Calu3 (cell line): ENCODE measurements around the gene TMEM203. TPM values are rescaled to one million over a fixed set of nuclear protein-coding genes. Genes with fewer than 3 reads are reported as not detected.

Experiments used
- BruUV-seq: library from RNA; stranded (reverse); fragments of 400-500 nt; replicated peaks from 2 replicates; lab custom pipeline; 2021; lab: Mats Ljungman, UMichigan
- CTCF ChIA-PET: fragments of 300-600 bp; sonication (Branson Sonifier 250); formaldehyde crosslinking; loops from one replicate; lab custom pipeline; 2022; ENCODE audit warnings: antibody characterized with exemption; lab: Charles Lee
- DNase-seq: peaks from one replicate; pipeline ENCODE4 v3.0.0; 2022
- H3K27ac Mint-ChIP-seq: one replicate; pipeline ENCODE4 v1.8.0; 2022; ENCODE audit warnings: mixed read lengths; ENCODE audit not compliant: unreplicated experiment
- H3K27me3 Mint-ChIP-seq: one replicate; pipeline ENCODE4 v1.8.0; 2022; ENCODE audit warnings: mixed read lengths; ENCODE audit not compliant: unreplicated experiment
- H3K36me3 Mint-ChIP-seq: one replicate; pipeline ENCODE4 v1.8.0; 2022; ENCODE audit warnings: mild to moderate bottlenecking, moderate library complexity, mixed read lengths; ENCODE audit not compliant: insufficient read depth, unreplicated experiment
- H3K4me1 Mint-ChIP-seq: one replicate; pipeline ENCODE4 v1.8.0; 2022; ENCODE audit warnings: mild to moderate bottlenecking, low read depth, mixed read lengths; ENCODE audit not compliant: unreplicated experiment
- H3K4me3 Mint-ChIP-seq: one replicate; pipeline ENCODE4 v1.8.0; 2022; ENCODE audit warnings: mild to moderate bottlenecking, low read depth, moderate library complexity, mixed read lengths; ENCODE audit not compliant: unreplicated experiment
- H3K9me3 Mint-ChIP-seq: one replicate; pipeline ENCODE4 v1.8.0; 2022; ENCODE audit warnings: low read depth, mixed read lengths; ENCODE audit not compliant: unreplicated experiment
- CTCF ChIP-seq: fragments of 200-600 bp; IDR thresholded peaks from one replicate; pipeline ENCODE4 v1.8.0; 2022; ENCODE audit warnings: antibody characterized with exemption; ENCODE audit not compliant: unreplicated experiment
- intact Hi-C: fragments of 100-400 bp; cut with micrococcal nuclease; formaldehyde crosslinking; loops from one replicate; pipeline ENCODE4 v1.10.0; 2022; ENCODE audit not compliant: unreplicated experiment
- total RNA-seq: library from RNA; stranded (reverse); gene quantifications from 2 replicates; pipeline ENCODE4 v1.2.3, GENCODE V29; 2022

The TMEM203 gene
- total RNA-seq, 1 experiment from 2014 or later = 25.4 TPM

GRCh38 chr9:137247916-137248175 lies 42.4 kb upstream of the TMEM203 start:
- no peak for DNase-seq
- Mint-ChIP-seq H3K36me3 (peaks cover 36% of the 10 kb centered on the region), H3K9me3 (no peaks in the 10 kb centered on the region), H3K4me1 (peaks cover 9% of the 10 kb centered on the region), H3K27me3 (no peaks in the 10 kb centered on the region), H3K27ac (no peak overlapping the region), H3K4me3 (no peak overlapping the region)
- intact Hi-C loops = no loop called here
- no peak for TF ChIP-seq CTCF
- BruUV-seq = no TSS peak
- CTCF ChIA-PET = no interaction called here

- Mint-ChIP-seq H3K9me3 (no peaks in the 10 kb centered on the region), H3K27me3 (no peaks in the 10 kb centered on the region), H3K36me3 (peaks cover 41% of the 10 kb centered on the region), H3K4me1 (peaks cover 9% of the 10 kb centered on the region), H3K27ac (no peak overlapping the region), H3K4me3 (no peak overlapping the region)
- intact Hi-C loops = no loop called here
- no TSS peak for BruUV-seq
- no peak for DNase-seq
- TF ChIP-seq CTCF = no peak
- CTCF ChIA-PET = no interaction called here
Observed at GRCh38 chr9:137247135-137247915, 41.9 kb upstream of the TMEM203 start.

GRCh38 chr9:137245450-137246421 lies 40.3 kb upstream of the TMEM203 start:
- H3K4me3 Mint-ChIP-seq = no peak overlapping the region
- CTCF ChIA-PET = interaction anchor here (0.6 kb wide), 2 partner anchors 27 to 1287 kb away, joined by 7 to 14 read pairs; no protein-coding TSS in a partner anchor
- intact Hi-C loops = no loop called here

More at GRCh38 chr9:137245450-137246421, 40.3 kb upstream of the TMEM203 start:
- Mint-ChIP-seq H3K4me1 (peaks cover 9% of the 10 kb centered on the region), H3K27me3 (peaks cover 9% of the 10 kb centered on the region), H3K9me3 (no peaks in the 10 kb centered on the region), H3K36me3 (peaks cover 51% of the 10 kb centered on the region), H3K27ac (no peak overlapping the region)
- DNase-seq = no peak
- TF ChIP-seq CTCF = no peak
- no TSS peak for BruUV-seq
